CD4-positive, alpha-beta memory T cell (primary cell): ENCODE results near the gene TEX48. TPM values are rescaled to one million over a fixed set of nuclear protein-coding genes. Genes with fewer than 3 reads are reported as not detected.

Experiments used
- CTCF ChIA-PET: fragments of 350-600 bp; sonication (Branson Sonifier 250); formaldehyde crosslinking; loops from one replicate; lab custom pipeline; 2021; ENCODE audit warnings: inconsistent platforms; ENCODE audit not compliant: partially characterized antibody; lab: Charles Lee
- POLR2A ChIA-PET: fragments of 350-600 bp; sonication (Branson Sonifier 250); formaldehyde crosslinking; loops from one replicate; lab custom pipeline; 2021; ENCODE audit not compliant: partially characterized antibody; lab: Charles Lee
- DNase-seq, 5 donors: peaks; one replicate each; pipeline versions ENCODE4 v3.0.0 to v3.0.0-alpha.2; 2020 to 2022; ENCODE audit warnings: mixed read lengths in 1 of 5
- H3K27ac ChIP-seq: one replicate; pipeline ENCODE4 v1.7.0; 2013; ENCODE audit warnings: low read depth, low read length
- H3K27me3 ChIP-seq: 2 replicates; pipeline ENCODE4 v1.7.0; 2013; ENCODE audit warnings: mild to moderate bottlenecking, low read length, moderate library complexity; ENCODE audit not compliant: insufficient read depth
- H3K36me3 ChIP-seq: 2 replicates; pipeline ENCODE4 v1.7.0; 2013; ENCODE audit warnings: mild to moderate bottlenecking, low read length, moderate library complexity; ENCODE audit not compliant: insufficient read depth
- H3K4me1 ChIP-seq: 2 replicates; pipeline ENCODE4 v1.7.0; 2013; ENCODE audit warnings: mild to moderate bottlenecking, low read length, moderate library complexity; ENCODE audit not compliant: insufficient read depth
- H3K4me3 ChIP-seq, 2 donors: one replicate each; pipeline ENCODE4 v1.7.0; 2013; ENCODE audit warnings: low read length in 2 of 2, mild to moderate bottlenecking in 1 of 2
- H3K9me3 ChIP-seq, 2 donors: one replicate each; pipeline ENCODE4 v1.7.0; 2013; ENCODE audit warnings: low read length in 2 of 2, control low read depth in 1 of 2; ENCODE audit not compliant: control insufficient read depth in 1 of 2
- H3K27ac Mint-ChIP-seq, 7 donors: one replicate each; pipeline ENCODE4 v1.8.0; 2020 to 2021; ENCODE audit warnings: mixed read lengths in 7 of 7, mild to moderate bottlenecking in 6 of 7, inconsistent platforms in 3 of 7, moderate library complexity in 3 of 7
- H3K27me3 Mint-ChIP-seq, 2 donors: one replicate each; pipeline ENCODE4 v1.8.0; 2020 to 2021; ENCODE audit warnings: mixed read lengths in 2 of 2
- H3K36me3 Mint-ChIP-seq, 2 donors: one replicate each; pipeline ENCODE4 v1.8.0; 2020 to 2021; ENCODE audit warnings: mixed read lengths in 2 of 2, inconsistent platforms in 1 of 2, mild to moderate bottlenecking in 1 of 2
- H3K4me1 Mint-ChIP-seq, 4 donors: one replicate each; pipeline ENCODE4 v1.8.0; 2020 to 2021; ENCODE audit warnings: mixed read lengths in 4 of 4, mild to moderate bottlenecking in 1 of 4
- H3K4me3 Mint-ChIP-seq, 8 donors: one replicate each; pipeline ENCODE4 v1.8.0; 2020 to 2021; ENCODE audit warnings: mixed read lengths in 8 of 8, mild to moderate bottlenecking in 7 of 8, moderate library complexity in 6 of 8, inconsistent platforms in 3 of 8
- H3K9me3 Mint-ChIP-seq, 8 donors: one replicate each; pipeline ENCODE4 v1.8.0; 2020 to 2021; ENCODE audit warnings: mixed read lengths in 8 of 8, mild to moderate bottlenecking in 5 of 8, inconsistent platforms in 3 of 8, moderate library complexity in 1 of 8
- intact Hi-C: fragments of 100-400 bp; cut with micrococcal nuclease; formaldehyde crosslinking; loops from one replicate; pipeline ENCODE4 v1.15.1; 2023
- polyA plus RNA-seq, 2 donors: library from polyadenylated mRNA; unstranded; fragments of 300-500 nt; fragmentation: Illumina TruSeq; gene quantifications; one replicate each; pipeline ENCODE4 v1.2.3, GENCODE V29; 2021
- total RNA-seq, 2 experiments: library from RNA; stranded (reverse); gene quantifications; one replicate each; pipeline ENCODE4 v1.2.3, GENCODE V29; 2021

TEX48 gene
- total and polyA plus RNA-seq, 4 experiments from 2014 or later = 0.33 TPM; not detected in 3

GRCh38 chr9:114695948-114696347 is 14.0 kb upstream of the TEX48 start:
- intact Hi-C loops = no loop called here
- peaks cover 0 to 5% (median 0%) of the 10 kb centered on the region in 8 donors for H3K9me3 Mint-ChIP-seq
- H3K27me3 Mint-ChIP-seq = no peaks in the 10 kb centered on the region
- H3K36me3 ChIP-seq = no peaks in the 10 kb centered on the region
- ChIA-PET POLR2A (interaction anchor here (1.2 kb wide), 1 partner anchor 108 kb away, joined by 3 read pairs; the partner anchor contains the start of gene ATP6V1G1), CTCF (interaction anchor here (0.8 to 5.6 kb wide), 2 partner anchors 14 to 318 kb away, joined by 3 to 32 read pairs; partner anchors contain the start of gene TEX48)
- no peak for DNase-seq
- H3K4me3 ChIP-seq = no peak overlapping the region
- H3K27ac Mint-ChIP-seq = peak overlapping the region in 1 of 7 donors; percentile 7
- H3K4me3 Mint-ChIP-seq = no peak overlapping the region
- H3K27me3 ChIP-seq = no peaks in the 10 kb centered on the region
- H3K27ac ChIP-seq = no peak overlapping the region
- peaks cover 37 to 60% (median 39%) of the 10 kb centered on the region in 4 donors for H3K4me1 Mint-ChIP-seq
- H3K9me3 ChIP-seq = no peaks in the 10 kb centered on the region
- H3K4me1 ChIP-seq = peaks cover 43% of the 10 kb centered on the region
- peaks cover 0 to 1% of the 10 kb centered on the region in 2 donors for H3K36me3 Mint-ChIP-seq

- Histone ChIP-seq H3K4me1 (peaks cover 54% of the 10 kb centered on the region), H3K36me3 (no peaks in the 10 kb centered on the region), H3K9me3 (no peaks in the 10 kb centered on the region), H3K27ac (no peak overlapping the region), H3K27me3 (no peaks in the 10 kb centered on the region), H3K4me3 (no peak overlapping the region)
- H3K27me3 Mint-ChIP-seq = no peaks in the 10 kb centered on the region
- H3K4me3 Mint-ChIP-seq = no peak overlapping the region
- DNase-seq = no peak
- peaks cover 45 to 65% (median 48%) of the 10 kb centered on the region in 4 donors for H3K4me1 Mint-ChIP-seq
- ChIA-PET CTCF (interaction anchor here (0.7 to 5.6 kb wide), 4 partner anchors 13 to 214 kb away, joined by 3 to 32 read pairs (median 6); partner anchors contain the start of gene TEX48), POLR2A (interaction anchor here (0.7 kb wide), 1 partner anchor 9 kb away, joined by 3 read pairs; no protein-coding TSS in a partner anchor)
- peaks cover 0 to 5% (median 0%) of the 10 kb centered on the region in 8 donors for H3K9me3 Mint-ChIP-seq
- peak overlapping the region in 4 of 7 donors; percentile 1 to 79 (median 18) for H3K27ac Mint-ChIP-seq
- peaks cover 0 to 1% of the 10 kb centered on the region in 2 donors for H3K36me3 Mint-ChIP-seq
- intact Hi-C loops = no loop called here
Observed at GRCh38 chr9:114694719-114695269, 12.8 kb upstream of the TEX48 start.

- H3K36me3 Mint-ChIP-seq = peaks cover 0 to 1% of the 10 kb centered on the region in 2 donors
- DNase-seq = no peak
- ChIA-PET POLR2A (no interaction called here), CTCF (interaction anchor here (1.4 to 6.8 kb wide), 6 partner anchors 12 to 214 kb away, joined by 3 to 49 read pairs (median 20); partner anchors contain the start of gene TEX48)
- H3K27me3 ChIP-seq = no peaks in the 10 kb centered on the region
- no peaks in the 10 kb centered on the region for H3K9me3 ChIP-seq
- H3K36me3 ChIP-seq = no peaks in the 10 kb centered on the region
- peaks cover 44 to 65% (median 48%) of the 10 kb centered on the region in 4 donors for H3K4me1 Mint-ChIP-seq
- no peak overlapping the region for H3K4me3 Mint-ChIP-seq
- intact Hi-C loops = no loop called here
- peaks cover 56% of the 10 kb centered on the region for H3K4me1 ChIP-seq
- H3K9me3 Mint-ChIP-seq = peaks cover 0 to 5% (median 0%) of the 10 kb centered on the region in 8 donors
- H3K4me3 ChIP-seq = no peak overlapping the region
- H3K27ac Mint-ChIP-seq = no peak overlapping the region
- H3K27me3 Mint-ChIP-seq = no peaks in the 10 kb centered on the region
- H3K27ac ChIP-seq = no peak overlapping the region
Observed at GRCh38 chr9:114694146-114694545, 12.2 kb upstream of the TEX48 start.

- Mint-ChIP-seq H3K4me1 (peaks cover 43 to 61% (median 47%) of the 10 kb centered on the region in 4 donors), H3K27me3 (no peaks in the 10 kb centered on the region), H3K36me3 (peaks cover 0 to 1% of the 10 kb centered on the region in 2 donors), H3K27ac (peak overlapping the region in 2 of 7 donors; percentile 25 to 38), H3K9me3 (peaks cover 0 to 5% (median 0%) of the 10 kb centered on the region in 8 donors), H3K4me3 (peak overlapping the region in 1 of 8 donors; percentile 27)
- Histone ChIP-seq H3K4me1 (peaks cover 54% of the 10 kb centered on the region), H3K4me3 (no peak overlapping the region), H3K9me3 (no peaks in the 10 kb centered on the region), H3K27ac (no peak overlapping the region), H3K27me3 (no peaks in the 10 kb centered on the region), H3K36me3 (no peaks in the 10 kb centered on the region)
- ChIA-PET CTCF (interaction anchor here (1.4 to 6.8 kb wide), 4 partner anchors 12 to 215 kb away, joined by 4 to 49 read pairs (median 22); partner anchors contain the start of gene TEX48), POLR2A (no interaction called here)
- intact Hi-C loops = no loop called here
- no peak for DNase-seq
Observed at GRCh38 chr9:114693248-114693855, 11.4 kb upstream of the TEX48 start.

- intact Hi-C loops = loop anchor here (2.0 kb wide), 2 partner anchors 27 to 43 kb away; no protein-coding TSS in a partner anchor
- Mint-ChIP-seq H3K27me3 (no peaks in the 10 kb centered on the region), H3K9me3 (peaks cover 0 to 3% (median 0%) of the 10 kb centered on the region in 8 donors), H3K27ac (peak overlapping the region; percentile 65 to 96 (median 93)), H3K36me3 (no peaks in the 10 kb centered on the region), H3K4me1 (peaks cover 31 to 49% (median 35%) of the 10 kb centered on the region in 4 donors), H3K4me3 (peak overlapping the region in 5 of 8 donors; percentile 40 to 74 (median 62))
- Histone ChIP-seq H3K27ac (peak overlapping the region; percentile 54), H3K9me3 (no peaks in the 10 kb centered on the region), H3K27me3 (no peaks in the 10 kb centered on the region), H3K36me3 (no peaks in the 10 kb centered on the region), H3K4me3 (no peak overlapping the region), H3K4me1 (peaks cover 42% of the 10 kb centered on the region)
- DNase-seq = no peak
- CTCF ChIA-PET = interaction anchor here (1.5 to 6.8 kb wide), 4 partner anchors 10 to 323 kb away, joined by 8 to 49 read pairs (median 24); partner anchors contain the start of gene TEX48
- POLR2A ChIA-PET = interaction anchor here (1.2 to 2.4 kb wide), 4 partner anchors 17 to 237 kb away, joined by 3 to 14 read pairs (median 7); partner anchors contain the start of gene TNFSF8
Observed at GRCh38 chr9:114691956-114692295, 9.9 kb upstream of the TEX48 start.

- H3K27me3 ChIP-seq = no peaks in the 10 kb centered on the region
- DNase-seq = peak; percentile 64 to 86 (median 75)
- H3K27me3 Mint-ChIP-seq = no peaks in the 10 kb centered on the region
- peaks cover 28 to 45% (median 31%) of the 10 kb centered on the region in 4 donors for H3K4me1 Mint-ChIP-seq
- H3K36me3 ChIP-seq = no peaks in the 10 kb centered on the region
- peaks cover 0 to 3% (median 0%) of the 10 kb centered on the region in 8 donors for H3K9me3 Mint-ChIP-seq
- ChIA-PET CTCF (interaction anchor here (1.0 to 6.8 kb wide), 9 partner anchors 9 to 323 kb away, joined by 3 to 49 read pairs (median 6); partner anchors contain the start of gene TEX48), POLR2A (interaction anchor here (0.8 to 2.4 kb wide), 7 partner anchors 16 to 238 kb away, joined by 3 to 14 read pairs (median 6); partner anchors contain the start of gene TNFSF8)
- H3K4me3 Mint-ChIP-seq = peak overlapping the region; percentile 40 to 77 (median 72)
- peaks cover 41% of the 10 kb centered on the region for H3K4me1 ChIP-seq
- peak overlapping the region; percentile 54 for H3K27ac ChIP-seq
- H3K27ac Mint-ChIP-seq = peak overlapping the region; percentile 65 to 96 (median 93)
- intact Hi-C loops = loop anchor here (2.0 kb wide), 2 partner anchors 28 to 44 kb away; no protein-coding TSS in a partner anchor
- no peaks in the 10 kb centered on the region for H3K9me3 ChIP-seq
- H3K4me3 ChIP-seq = peak overlapping the region; percentile 4 to 46
- H3K36me3 Mint-ChIP-seq = no peaks in the 10 kb centered on the region
Observed at GRCh38 chr9:114691046-114691955, 9.3 kb upstream of the TEX48 start.
